Mesenchymal stem cell (in vitro differentiated cells and primary cell): ENCODE results near the gene ZNF169.
"Not testable (repeated sequence)": the region's sequence is repeated elsewhere in the genome, so short reads cannot be mapped to it uniquely, and the experiment has no call there.

ENCODE experiments used
- DNase-seq: peaks from one replicate; pipeline ENCODE4 v3.0.0-alpha.2; 2013
- H2AFZ ChIP-seq: one replicate; pipeline ENCODE4 v1.6.1; 2013; ENCODE audit warnings: low read depth, mild to moderate bottlenecking, control low read depth, inconsistent platforms, low read length, moderate library complexity
- H2AK5ac ChIP-seq: 2 replicates; pipeline ENCODE4 v1.6.1; 2013; ENCODE audit warnings: low read length, moderate library complexity, mild to moderate bottlenecking, inconsistent platforms; ENCODE audit not compliant: severe bottlenecking
- H2BK120ac ChIP-seq: one replicate; pipeline ENCODE4 v1.6.1; 2013; ENCODE audit warnings: low read depth, mild to moderate bottlenecking, inconsistent platforms, low read length, moderate library complexity
- H2BK12ac ChIP-seq, 2 experiments: one replicate each; pipeline ENCODE4 v1.6.1; 2013; ENCODE audit warnings: inconsistent platforms in 2 of 2, low read length in 2 of 2, mild to moderate bottlenecking in 2 of 2, moderate library complexity in 2 of 2, control low read depth in 1 of 2
- H2BK15ac ChIP-seq: one replicate; pipeline ENCODE4 v1.6.1; 2013; ENCODE audit warnings: mild to moderate bottlenecking, low read depth, inconsistent platforms; ENCODE audit not compliant: poor library complexity, severe bottlenecking
- H2BK5ac ChIP-seq: 2 replicates; pipeline ENCODE4 v1.6.1; 2013; ENCODE audit warnings: low read depth, mild to moderate bottlenecking, low read length, control low read depth, inconsistent platforms; ENCODE audit not compliant: poor library complexity, severe bottlenecking
- H3K14ac ChIP-seq, 2 experiments: one replicate each; pipeline ENCODE4 v1.6.1; 2013; ENCODE audit warnings: inconsistent platforms in 2 of 2, low read length in 2 of 2, control low read depth in 1 of 2, mild to moderate bottlenecking in 1 of 2, moderate library complexity in 1 of 2
- H3K18ac ChIP-seq, 2 experiments: one replicate each; pipeline ENCODE4 v1.6.1; 2013; ENCODE audit warnings: inconsistent platforms in 2 of 2, low read length in 2 of 2, control low read depth in 1 of 2, low read depth in 1 of 2, mild to moderate bottlenecking in 1 of 2
- H3K23ac ChIP-seq, 2 experiments: one replicate each; pipeline ENCODE4 v1.6.1; 2013; ENCODE audit warnings: inconsistent platforms in 2 of 2, low read length in 2 of 2, mild to moderate bottlenecking in 2 of 2, moderate library complexity in 2 of 2, control low read depth in 1 of 2
- H3K27ac ChIP-seq: 2 replicates; pipeline ENCODE4 v1.5.1; 2013; ENCODE audit warnings: mild to moderate bottlenecking, moderate library complexity, low read length, control low read depth, inconsistent platforms; ENCODE audit not compliant: poor library complexity, severe bottlenecking
- H3K27me3 ChIP-seq, 2 experiments: 2 replicates each; pipeline versions ENCODE4 v1.6.1 to v1.7.0; 2013; ENCODE audit warnings: low read length in 2 of 2, mild to moderate bottlenecking in 2 of 2, moderate library complexity in 2 of 2, control low read depth in 1 of 2, inconsistent platforms in 1 of 2; ENCODE audit not compliant: control insufficient read depth in 1 of 2, insufficient read depth in 1 of 2
- H3K36me3 ChIP-seq, 2 experiments: 2 replicates each; pipeline versions ENCODE4 v1.6.1 to v1.7.0; 2013; ENCODE audit warnings: low read length in 2 of 2, control low read depth in 1 of 2, inconsistent platforms in 1 of 2, low read depth in 1 of 2, mild to moderate bottlenecking in 1 of 2; ENCODE audit not compliant: insufficient read depth in 2 of 2, control insufficient read depth in 1 of 2
- H3K4ac ChIP-seq, 2 experiments: one replicate each; pipeline ENCODE4 v1.6.1; 2013; ENCODE audit warnings: inconsistent platforms in 2 of 2, low read length in 2 of 2, mild to moderate bottlenecking in 2 of 2, moderate library complexity in 2 of 2, control low read depth in 1 of 2, low read depth in 1 of 2
- H3K4me1 ChIP-seq: 2 replicates; pipeline ENCODE4 v1.6.1; 2013; ENCODE audit warnings: low read depth, low read length, control low read depth; ENCODE audit not compliant: control insufficient read depth, insufficient read depth
- H3K4me2 ChIP-seq: 2 replicates; pipeline ENCODE4 v1.6.1; 2013; ENCODE audit warnings: low read length, mild to moderate bottlenecking, inconsistent platforms; ENCODE audit not compliant: poor library complexity, severe bottlenecking
- H3K4me3 ChIP-seq, 2 experiments: 2 replicates each; pipeline versions ENCODE4 v1.5.1 to v1.7.0; 2013; ENCODE audit warnings: low read length in 2 of 2, mild to moderate bottlenecking in 2 of 2, control low read depth in 1 of 2, low read depth in 1 of 2; ENCODE audit not compliant: insufficient read depth in 1 of 2
- H3K79me1 ChIP-seq: replicated peaks from 2 replicates; pipeline ENCODE4 v1.6.1; 2013; ENCODE audit warnings: mild to moderate bottlenecking, control low read depth, low read length, inconsistent platforms; ENCODE audit not compliant: poor library complexity, severe bottlenecking
- H3K9ac ChIP-seq: 2 replicates; pipeline ENCODE4 v1.7.0; 2013; ENCODE audit warnings: mild to moderate bottlenecking, low read length, moderate library complexity
- H3K9me3 ChIP-seq: 2 replicates; pipeline ENCODE4 v1.7.0; 2013; ENCODE audit warnings: mild to moderate bottlenecking, low read length; ENCODE audit not compliant: control insufficient read depth
- H4K8ac ChIP-seq: one replicate; pipeline ENCODE4 v1.6.1; 2013; ENCODE audit warnings: inconsistent platforms, mild to moderate bottlenecking, low read length, moderate library complexity
- H4K91ac ChIP-seq: one replicate; pipeline ENCODE4 v1.6.1; 2013; ENCODE audit warnings: mild to moderate bottlenecking, low read length, inconsistent platforms
- WGBS: methylation state at CpG from one replicate; pipeline ENCODE4 v1.1.7; 2013; ENCODE audit warnings: mixed read lengths; 5-methylcytosine and 5-hydroxymethylcytosine counted together

The ZNF169 gene

GRCh38 chr9:94347451-94347850 lies 88.4 kb downstream of the ZNF169 start:
- H2BK12ac ChIP-seq, DNase-seq, H3K27ac ChIP-seq, H2BK5ac ChIP-seq, H3K4me1 ChIP-seq, H3K9me3 ChIP-seq, H3K18ac ChIP-seq, H3K4me3 ChIP-seq, H2BK15ac ChIP-seq, H3K4me2 ChIP-seq, H2AK5ac ChIP-seq, H2BK120ac ChIP-seq, H3K14ac ChIP-seq, H3K23ac ChIP-seq, H3K27me3 ChIP-seq, H4K91ac ChIP-seq, H3K79me1 ChIP-seq, H3K4ac ChIP-seq, H4K8ac ChIP-seq, H3K36me3 ChIP-seq, H2AFZ ChIP-seq, H3K9ac ChIP-seq: not testable (repeated sequence)
- WGBS = 98% methylated on average over 15 of the region's 16 CpGs

- not testable (repeated sequence) for H2BK12ac ChIP-seq, H3K27me3 ChIP-seq, H3K4me1 ChIP-seq, H3K9ac ChIP-seq, H3K9me3 ChIP-seq, H3K4me3 ChIP-seq, H3K79me1 ChIP-seq, H2BK5ac ChIP-seq, H3K4ac ChIP-seq, DNase-seq, H2BK120ac ChIP-seq, H3K27ac ChIP-seq, H3K14ac ChIP-seq, H3K18ac ChIP-seq, H2AK5ac ChIP-seq, H4K91ac ChIP-seq, H2BK15ac ChIP-seq, H2AFZ ChIP-seq, H4K8ac ChIP-seq, H3K4me2 ChIP-seq, H3K36me3 ChIP-seq, H3K23ac ChIP-seq
- WGBS = no CpG with 5 or more reads among the region's 3 CpGs
Observed at GRCh38 chr9:94348754-94349153, 89.7 kb downstream of the ZNF169 start.
